Hepatocyte (in vitro differentiated cells): ENCODE data around the gene CCDC68. TPM values are rescaled to one million over a fixed set of nuclear protein-coding genes. Genes with fewer than 3 reads are reported as not detected.

Experiments
- DNase-seq: peaks from one replicate; pipeline ENCODE4 v3.0.0-alpha.2; 2016; ENCODE audit warnings: low spot score
- H2AFZ ChIP-seq: fragments of 200-600 bp; sonication (generic); 2 replicates; pipeline ENCODE4 v1.6.0; 2016; ENCODE audit warnings: antibody characterized with exemption, mild to moderate bottlenecking
- H3K27ac ChIP-seq: fragments of 200-600 bp; sonication (generic); 2 replicates; pipeline ENCODE4 v1.5.1; 2016; ENCODE audit warnings: mild to moderate bottlenecking
- H3K27me3 ChIP-seq: fragments of 200-600 bp; sonication (generic); 2 replicates; pipeline ENCODE4 v1.6.1; 2016
- H3K36me3 ChIP-seq: fragments of 200-600 bp; sonication (generic); replicated peaks from 2 replicates; pipeline ENCODE4 v1.5.1; 2016; ENCODE audit warnings: low read depth; ENCODE audit not compliant: insufficient read depth
- H3K4me1 ChIP-seq: fragments of 200-600 bp; sonication (generic); 2 replicates; pipeline ENCODE4 v1.5.1; 2016; ENCODE audit warnings: mild to moderate bottlenecking, moderate library complexity; ENCODE audit not compliant: insufficient read depth
- H3K4me2 ChIP-seq: fragments of 200-600 bp; sonication (generic); 2 replicates; pipeline ENCODE4 v1.6.0; 2016
- H3K4me3 ChIP-seq: fragments of 200-600 bp; sonication (generic); 2 replicates; pipeline ENCODE4 v1.5.1; 2016; ENCODE audit warnings: mild to moderate bottlenecking
- H3K79me2 ChIP-seq: fragments of 200-600 bp; sonication (generic); 2 replicates; pipeline ENCODE4 v1.6.0; 2017; ENCODE audit warnings: mild to moderate bottlenecking
- H3K9me2 ChIP-seq: fragments of 200-600 bp; sonication (generic); replicated peaks from 2 replicates; pipeline ENCODE4 v1.6.0; 2017; ENCODE audit warnings: mild to moderate bottlenecking; ENCODE audit not compliant: insufficient read depth
- H3K9me3 ChIP-seq: fragments of 200-600 bp; sonication (generic); 2 replicates; pipeline ENCODE4 v1.5.1; 2016; ENCODE audit warnings: low read depth, mild to moderate bottlenecking
- H4K20me1 ChIP-seq: fragments of 200-600 bp; sonication (generic); 2 replicates; pipeline ENCODE4 v1.6.0; 2016; ENCODE audit warnings: mild to moderate bottlenecking; ENCODE audit not compliant: insufficient read depth, poor library complexity, severe bottlenecking
- CTCF ChIP-seq: fragments of 200-600 bp; sonication (generic); IDR thresholded peaks from 2 replicates; pipeline ENCODE4 v1.5.1; 2016; ENCODE audit warnings: antibody characterized with exemption, mild to moderate bottlenecking; ENCODE audit not compliant: poor library complexity
- EZH2 ChIP-seq: fragments of 200-600 bp; sonication (generic); IDR thresholded peaks from 2 replicates; pipeline ENCODE4 v1.6.1; 2016; ENCODE audit warnings: antibody characterized with exemption, mild to moderate bottlenecking, borderline replicate concordance
- EZH2phosphoT487 ChIP-seq: fragments of 200-600 bp; sonication (generic); IDR thresholded peaks from one replicate; pipeline ENCODE4 v1.6.1; 2018; ENCODE audit warnings: antibody characterized with exemption, mild to moderate bottlenecking, low read depth, moderate library complexity; ENCODE audit not compliant: unreplicated experiment, severe bottlenecking
- WGBS: methylation state at CpG from one replicate; pipeline ENCODE4 v1.1.6; 2016; ENCODE audit warnings: low lambda C conversion rate; ENCODE audit errors: missing lambda C conversion rate; 5-methylcytosine and 5-hydroxymethylcytosine counted together
- polyA plus RNA-seq: library from polyadenylated mRNA; unstranded; fragments of >200 nt; fragmentation: Nextera tagmentation; extraction: Ambion mirVana; gene quantifications from 2 replicates; pipeline ENCODE4 v1.2.1, GENCODE V29; 2016
- total RNA-seq: library from RNA; depleted of rRNA; stranded (reverse); fragments of >200 nt; gene quantifications from 2 replicates; pipeline ENCODE4 v1.2.3, GENCODE V29; 2014

The CCDC68 gene
- total and polyA plus RNA-seq, 2 experiments from 2014 or later: 6.7 to 13.0 TPM

- no peaks in the 10 kb centered on the region for H3K9me3 ChIP-seq
- WGBS: 72% methylated on average over 1 of the region's 1 CpG
- H3K9me2 ChIP-seq: no peaks in the 10 kb centered on the region
- H4K20me1 ChIP-seq: no peaks in the 10 kb centered on the region
- H3K27me3 ChIP-seq: no peaks in the 10 kb centered on the region
- no peak overlapping the region for H3K4me3 ChIP-seq
- TF ChIP-seq CTCF: no peak
- peak overlapping the region; percentile 67 for H3K4me2 ChIP-seq
- H3K27ac ChIP-seq: peak overlapping the region; percentile 68
- DNase-seq: peak; percentile 15
- no peak overlapping the region for H2AFZ ChIP-seq
- H3K36me3 ChIP-seq: no peaks in the 10 kb centered on the region
- H3K79me2 ChIP-seq: peaks cover 6% of the 10 kb centered on the region
- H3K4me1 ChIP-seq: peaks cover 24% of the 10 kb centered on the region
These were observed 12.2 kb downstream of the CCDC68 start for GRCh38 chr18:54947091-54947490.

- Histone ChIP-seq H2AFZ (peak overlapping the region; percentile 18), H3K4me1 (peaks cover 24% of the 10 kb centered on the region), H3K4me2 (peak overlapping the region; percentile 67), H3K9me3 (no peaks in the 10 kb centered on the region), H4K20me1 (no peaks in the 10 kb centered on the region), H3K4me3 (no peak overlapping the region), H3K79me2 (peaks cover under 1% of the 10 kb centered on the region), H3K27ac (peak overlapping the region; percentile 68), H3K9me2 (no peaks in the 10 kb centered on the region), H3K36me3 (no peaks in the 10 kb centered on the region), H3K27me3 (no peaks in the 10 kb centered on the region)
- DNase-seq: peak; percentile 65
- 34% methylated on average over 7 of the region's 7 CpGs for WGBS
- TF ChIP-seq EZH2phosphoT487 (no peak), CTCF (no peak), EZH2 (no peak)
These were observed 13.1 kb downstream of the CCDC68 start for GRCh38 chr18:54946149-54946581.

GRCh38 chr18:54945576-54946125 lies 13.6 kb downstream of the CCDC68 start:
- Histone ChIP-seq H3K36me3 (no peaks in the 10 kb centered on the region), H3K27me3 (no peaks in the 10 kb centered on the region), H3K27ac (peak overlapping the region; percentile 68), H3K9me2 (no peaks in the 10 kb centered on the region), H3K9me3 (no peaks in the 10 kb centered on the region), H3K79me2 (no peaks in the 10 kb centered on the region), H4K20me1 (no peaks in the 10 kb centered on the region), H3K4me1 (peaks cover 24% of the 10 kb centered on the region), H3K4me3 (no peak overlapping the region), H2AFZ (peak overlapping the region; percentile 18), H3K4me2 (peak overlapping the region; percentile 67)
- 66% methylated on average over 4 of the region's 4 CpGs for WGBS
- TF ChIP-seq EZH2 (no peak), EZH2phosphoT487 (no peak), CTCF (no peak)
- DNase-seq: no peak

GRCh38 chr18:54942569-54942968 lies 16.7 kb downstream of the CCDC68 start:
- no peaks in the 10 kb centered on the region for H4K20me1 ChIP-seq
- no peak for DNase-seq
- H3K9me2 ChIP-seq: no peaks in the 10 kb centered on the region
- no peaks in the 10 kb centered on the region for H3K79me2 ChIP-seq
- H2AFZ ChIP-seq: no peak overlapping the region
- no peak overlapping the region for H3K4me3 ChIP-seq
- no peaks in the 10 kb centered on the region for H3K27me3 ChIP-seq
- peaks cover 17% of the 10 kb centered on the region for H3K4me1 ChIP-seq
- H3K36me3 ChIP-seq: no peaks in the 10 kb centered on the region
- no peak overlapping the region for H3K27ac ChIP-seq
- H3K4me2 ChIP-seq: no peak overlapping the region
- 81% methylated on average over 3 of the region's 3 CpGs for WGBS
- no peak for TF ChIP-seq EZH2
- TF ChIP-seq CTCF: no peak
- no peak for TF ChIP-seq EZH2phosphoT487
- no peaks in the 10 kb centered on the region for H3K9me3 ChIP-seq
